NK-92 treated with Interleukin-12 subunit alpha and Interleukin-12 subunit beta, amount 100 ng/mL, for 24 hours (cell line): ENCODE data around the gene METRNL.
"Not testable (repeated sequence)": the region's sequence is repeated elsewhere in the genome, so short reads cannot be mapped to it uniquely, and the experiment has no call there.

Experiments used
- DNase-seq: peaks from one replicate; lab custom pipeline; 2025; lab: John Stamatoyannopoulos, UW

Gene METRNL, protein sequence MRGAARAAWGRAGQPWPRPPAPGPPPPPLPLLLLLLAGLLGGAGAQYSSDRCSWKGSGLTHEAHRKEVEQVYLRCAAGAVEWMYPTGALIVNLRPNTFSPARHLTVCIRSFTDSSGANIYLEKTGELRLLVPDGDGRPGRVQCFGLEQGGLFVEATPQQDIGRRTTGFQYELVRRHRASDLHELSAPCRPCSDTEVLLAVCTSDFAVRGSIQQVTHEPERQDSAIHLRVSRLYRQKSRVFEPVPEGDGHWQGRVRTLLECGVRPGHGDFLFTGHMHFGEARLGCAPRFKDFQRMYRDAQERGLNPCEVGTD

DNA sequence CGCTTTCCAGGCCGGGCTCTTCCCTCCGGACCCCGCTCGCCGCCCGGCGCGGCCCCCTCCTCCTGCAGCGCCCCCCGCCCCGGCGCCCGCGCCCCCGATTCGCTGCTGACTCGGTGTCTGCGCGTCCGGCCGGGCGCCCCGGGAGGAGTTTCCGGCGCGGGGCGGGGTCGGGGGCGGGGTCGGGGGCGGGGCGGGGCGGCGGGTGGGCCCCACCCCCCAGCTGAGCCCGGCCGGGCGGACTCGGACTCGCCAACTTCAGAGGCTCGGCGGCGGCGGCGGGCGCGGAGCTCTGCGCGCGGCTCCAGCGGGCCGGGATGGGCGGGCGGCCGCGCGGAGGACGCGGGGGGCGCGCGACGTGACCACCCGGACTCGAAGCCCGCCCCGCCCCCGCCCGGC is at the start of gene METRNL:
TSS of gene METRNL (plus strand) at position 258 of the 396 bp plus-strand sequence. CDS start 207 bp downstream, outside the sequence.
- DNase-seq, result peak; percentile 62

- DNase-seq, result no peak
These were observed 49.0 kb upstream of the METRNL start for GRCh38 chr17:83030432-83030831.

- DNase-seq, result no peak
These were observed 48.0 kb upstream of the METRNL start for GRCh38 chr17:83031321-83031945.

- DNase-seq, result not testable (repeated sequence)
These were observed 47.4 kb upstream of the METRNL start for GRCh38 chr17:83031946-83032451.

- no peak for DNase-seq
These were observed 46.6 kb upstream of the METRNL start for GRCh38 chr17:83032781-83033180.

DNA sequence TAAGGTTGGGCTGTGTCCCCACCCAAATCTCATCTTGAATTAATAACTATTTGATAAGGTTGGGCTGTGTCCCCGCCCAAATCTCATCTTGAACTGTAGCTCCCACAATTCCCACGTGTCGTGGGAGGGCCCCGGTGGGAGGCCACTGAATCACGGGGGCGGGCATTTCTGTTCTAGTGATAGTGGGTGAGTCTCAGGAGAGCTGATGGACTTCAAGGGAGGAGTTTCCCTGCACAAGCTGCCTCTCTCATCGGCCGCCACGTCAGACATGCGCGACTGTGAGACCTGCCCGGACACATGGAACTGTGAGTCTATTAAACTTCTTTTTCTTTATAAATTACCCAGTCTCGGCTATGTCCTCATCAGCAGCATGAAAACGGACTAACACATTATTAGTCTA is 44.9 kb upstream of the METRNL start:
- DNase-seq, result no peak

GRCh38 chr17:83035722-83036121 is 43.7 kb upstream of the METRNL start:
- no peak for DNase-seq

- no peak for DNase-seq
These were observed 43.2 kb upstream of the METRNL start for GRCh38 chr17:83036193-83036592.

GRCh38 chr17:83036666-83037065 is 42.7 kb upstream of the METRNL start:
- DNase-seq, result no peak

DNA sequence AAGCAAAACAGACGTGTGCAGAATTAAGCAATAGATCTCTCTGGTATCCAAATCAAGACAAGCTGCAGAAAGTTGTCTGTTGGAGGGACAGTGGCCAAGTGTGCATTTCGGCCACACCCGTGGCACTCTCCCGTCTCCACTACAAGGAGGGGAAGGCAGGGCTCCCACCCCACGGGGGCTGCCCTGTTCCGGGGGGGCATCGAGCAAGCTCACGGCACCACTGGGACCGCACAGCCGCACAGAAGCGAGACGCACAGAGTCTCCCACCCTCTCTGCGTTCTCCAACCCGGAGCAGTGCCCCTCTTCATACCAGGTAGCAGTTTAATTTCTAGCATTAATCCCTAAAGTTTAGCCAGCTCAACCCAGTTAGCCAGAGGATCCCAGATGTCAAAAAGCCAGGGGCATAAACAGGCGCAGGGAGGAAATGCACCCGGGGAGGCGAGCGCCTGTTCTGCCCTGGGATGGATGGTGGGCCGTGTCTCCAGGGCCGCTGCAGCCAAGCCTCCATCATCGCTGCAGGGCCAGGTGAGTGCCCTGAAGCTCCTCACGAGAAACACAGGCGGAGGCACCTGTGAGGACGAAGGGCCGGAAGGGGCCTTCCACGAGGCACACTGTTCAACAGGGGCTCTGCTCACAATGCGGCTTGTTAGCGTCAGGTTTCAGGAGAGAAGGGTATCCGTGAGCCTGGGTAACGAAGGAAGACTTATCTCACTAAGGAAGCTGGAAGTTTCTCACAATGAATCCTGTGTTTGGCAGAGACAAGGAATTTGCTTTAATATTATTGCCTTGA is 42.1 kb upstream of the METRNL start:
- DNase-seq, result no peak

DNA sequence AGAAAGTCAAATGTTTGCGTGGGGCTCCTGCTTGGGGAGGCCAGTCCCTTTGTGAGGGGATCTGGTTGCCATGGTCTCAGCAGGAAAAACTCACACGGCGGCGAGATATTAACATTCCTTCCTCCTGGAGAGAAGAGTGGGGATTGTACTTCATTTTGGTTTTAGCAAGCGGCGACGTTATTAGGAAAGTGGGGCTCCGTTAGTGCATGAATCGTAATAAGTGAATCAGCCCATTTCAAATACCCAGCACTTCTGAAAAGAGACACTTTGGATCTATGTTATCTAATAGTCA is 41.6 kb upstream of the METRNL start:
- DNase-seq, result no peak

GRCh38 chr17:83038983-83039382 is 40.4 kb upstream of the METRNL start:
- not testable (repeated sequence) for DNase-seq

DNA sequence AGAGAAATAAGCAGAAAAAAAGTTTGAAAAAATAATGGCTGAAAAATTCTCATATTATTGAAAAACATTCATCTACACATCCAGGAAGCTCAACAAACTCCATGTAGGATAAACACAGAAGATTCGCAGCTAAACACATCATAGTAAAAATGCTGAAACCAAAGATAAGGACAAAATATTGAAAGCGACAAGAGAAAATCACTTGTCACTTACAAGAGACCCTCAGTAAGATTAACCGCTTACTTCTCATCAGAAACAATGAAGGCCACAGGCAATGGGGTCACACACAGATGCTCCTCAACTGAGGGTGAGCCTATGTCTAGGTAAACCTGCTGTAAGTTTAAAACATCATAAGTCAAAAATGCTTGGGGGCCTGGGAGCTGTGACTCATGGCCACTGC is 38.1 kb upstream of the METRNL start:
- DNase-seq, result no peak

DNA sequence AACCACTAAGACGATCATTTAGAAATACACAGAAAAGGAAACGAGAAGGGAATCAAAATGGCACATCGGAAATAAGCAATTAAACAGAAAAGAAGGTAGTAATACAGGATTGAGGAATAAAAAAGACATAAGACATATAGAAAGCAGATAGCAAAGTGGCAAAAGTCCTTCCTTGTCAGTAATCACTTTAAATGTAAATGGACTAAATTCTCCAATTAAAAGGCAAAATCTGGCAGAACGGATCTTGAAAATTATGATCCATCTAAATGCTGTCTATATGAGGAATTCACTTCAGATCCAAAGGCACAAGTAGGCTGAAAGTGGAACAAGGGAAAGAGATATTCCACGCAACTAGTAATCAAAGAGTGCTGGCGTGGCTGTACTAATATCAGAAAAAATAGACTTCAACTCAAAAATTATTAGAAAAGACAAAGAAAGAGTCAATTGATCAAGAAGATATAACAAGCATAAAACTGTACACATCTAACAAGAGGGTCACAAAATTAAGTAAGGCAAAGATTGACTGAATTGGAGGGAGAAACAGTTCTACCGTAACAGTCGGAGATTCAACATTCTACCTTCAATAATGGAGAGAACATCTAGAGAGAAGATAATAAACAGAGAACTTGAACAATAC is 36.8 kb upstream of the METRNL start:
- DNase-seq, result no peak

- DNase-seq, result not testable (repeated sequence)
These were observed 34.9 kb upstream of the METRNL start for GRCh38 chr17:83044479-83044878.

- no peak for DNase-seq
These were observed 32.8 kb upstream of the METRNL start for GRCh38 chr17:83046448-83047181.

DNA sequence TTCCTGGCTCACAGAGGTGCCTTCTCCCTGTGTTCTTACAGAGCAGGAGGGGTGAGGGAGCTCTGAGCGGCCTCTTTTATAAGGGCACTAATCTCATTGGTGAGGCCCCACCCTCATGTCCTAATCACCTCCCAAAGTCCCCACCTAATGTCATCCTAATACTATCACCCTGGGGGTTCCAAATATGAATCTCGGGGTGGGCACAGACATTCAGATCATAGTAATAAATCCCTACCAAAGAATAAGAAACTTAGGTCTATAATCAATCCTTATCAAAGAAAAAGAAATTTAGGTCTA is 32.3 kb upstream of the METRNL start:
- DNase-seq, result no peak

DNA sequence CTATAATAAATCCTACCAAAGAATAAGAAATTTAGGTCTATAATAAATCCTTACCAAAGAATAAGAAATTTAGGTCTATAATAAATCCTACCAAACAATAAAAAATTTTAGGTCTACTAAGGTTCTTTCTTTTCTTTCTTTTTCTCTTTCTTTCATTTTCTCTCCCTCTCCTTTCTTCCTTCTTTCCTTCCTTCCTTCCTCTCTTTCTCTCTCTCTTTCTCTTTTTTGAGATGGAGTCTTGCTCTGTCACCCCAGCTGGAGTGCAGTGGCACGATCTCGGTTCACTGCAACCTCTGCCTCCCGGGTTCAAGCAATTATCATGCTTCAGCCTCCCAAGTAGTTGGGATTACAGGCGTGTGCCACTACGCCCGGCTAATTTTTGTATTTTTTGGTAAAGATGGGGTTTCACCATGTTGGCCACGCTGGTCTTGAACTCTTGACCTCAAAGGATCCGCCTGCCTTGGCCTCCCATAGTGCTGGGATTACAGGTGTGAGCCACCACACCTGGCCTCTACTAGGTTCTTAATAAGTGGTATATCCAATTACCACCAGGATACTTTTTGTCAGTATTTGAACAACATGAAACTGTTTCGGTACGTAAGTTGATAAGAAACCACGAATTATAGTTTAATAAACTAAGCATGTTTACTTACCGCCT is 31.5 kb upstream of the METRNL start:
- not testable (repeated sequence) for DNase-seq

DNA sequence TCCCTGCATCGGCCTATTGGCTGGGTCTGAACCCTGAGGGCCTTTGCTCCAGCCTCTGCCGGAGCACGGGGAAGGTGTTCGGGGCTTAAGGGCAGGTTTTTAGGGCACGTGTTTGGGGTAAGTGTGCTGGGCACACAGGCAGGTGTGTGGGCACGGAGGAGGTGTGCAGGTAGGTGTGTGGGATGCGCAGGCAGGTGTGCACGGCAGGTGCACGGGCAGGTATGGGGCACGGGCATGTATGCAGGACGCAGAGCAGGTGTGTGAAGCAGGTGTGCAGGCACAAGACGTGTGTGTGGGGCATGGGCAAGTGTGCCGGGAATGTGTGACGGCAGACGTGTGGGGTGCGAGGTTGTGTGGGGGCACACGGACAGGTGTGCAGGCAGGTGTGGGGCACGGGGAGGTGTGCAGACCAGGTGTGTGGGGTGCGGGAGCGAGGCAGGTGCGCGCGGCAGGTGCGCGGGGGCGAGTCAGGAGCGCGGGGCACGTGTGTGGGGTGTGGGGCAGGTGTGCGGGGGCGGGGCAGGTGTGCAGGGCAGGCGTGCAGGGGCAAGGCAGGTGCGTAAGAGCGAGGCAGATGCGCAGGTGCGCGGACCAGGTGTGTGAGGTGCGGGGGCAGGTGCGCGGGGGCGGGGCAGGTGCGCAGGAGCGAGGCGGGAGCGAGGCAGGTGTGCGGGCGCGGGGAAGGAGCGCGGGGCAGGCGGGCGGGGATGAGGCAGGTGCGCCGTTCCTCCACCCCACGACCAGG is 28.6 kb upstream of the METRNL start:
- no peak for DNase-seq

- DNase-seq, result peak; percentile 96
These were observed 27.8 kb upstream of the METRNL start for GRCh38 chr17:83051396-83052240.
